Measurements from ENCODE around the gene IMMP1L. TPM values are rescaled to one million over a fixed set of nuclear protein-coding genes. Genes with fewer than 3 reads are reported as not detected.
A peak's percentile ranks its signal among the peaks of the same experiment; 100 is the strongest.

IMMP1L gene
- total and polyA plus RNA-seq, 2 experiments from 2014 or later, result 8.8 to 19.9 TPM

- no peak overlapping the region for H3K4me3 ChIP-seq
- 36 to 38% methylated on average over 5 of the region's 5 CpGs for WGBS, 2 experiments (ENCODE audit: low coverage in 1 of 2, low lambda C conversion rate in 2 of 2, missing lambda C conversion rate in 2 of 2)
- TF ChIP-seq EZH2phosphoT487 (IDR thresholded peaks at IDR 0.05; ENCODE audit: insufficient read depth, low read depth) (no peak), EZH2 (IDR thresholded peaks at IDR 0.05; ENCODE audit: insufficient read depth, poor library complexity, severe bottlenecking) (no peak)
- H4K20me1 ChIP-seq (ENCODE audit: insufficient read depth), result no peaks in the 10 kb centered on the region
- no peak overlapping the region for H3K27ac ChIP-seq
- no peaks in the 10 kb centered on the region for H3K4me1 ChIP-seq (ENCODE audit: insufficient read depth)
- H3F3A ChIP-seq (ENCODE audit: insufficient read depth), result 0 out of 2 replicates have a peak, but pooled peaks cover 10% of the 10 kb centered on the region
- H3K27me3 ChIP-seq (replicated peaks; ENCODE audit: insufficient read depth), result no peaks in the 10 kb centered on the region
- H3K9ac ChIP-seq, result no peak overlapping the region
- peaks cover 4% of the 10 kb centered on the region; the same call in 1 of the 2 replicates for H3K36me3 ChIP-seq (ENCODE audit: low read depth)
- H3K9me3 ChIP-seq (ENCODE audit: low read depth), result no peaks in the 10 kb centered on the region
- H2AFZ ChIP-seq, result no peak overlapping the region
- peak; percentile 49 for DNase-seq
- no peak overlapping the region for H3K4me2 ChIP-seq (ENCODE audit: unreplicated experiment)
- no peaks in the 10 kb centered on the region for H3K9me2 ChIP-seq (ENCODE audit: insufficient read depth)
- H3K79me2 ChIP-seq (ENCODE audit: insufficient read depth), result no peaks in the 10 kb centered on the region
- in situ Hi-C loops (cut with MboI), result no loop called here
Measured at GRCh38 chr11:31397239-31397834, 112.1 kb downstream of the IMMP1L start.

- Histone ChIP-seq H3K79me2 (ENCODE audit: insufficient read depth) (peaks cover 9% of the 10 kb centered on the region; the same call in 1 of the 2 replicates), H3K9me3 (ENCODE audit: low read depth) (no peaks in the 10 kb centered on the region), H3K27ac (no peak overlapping the region), H3K36me3 (ENCODE audit: low read depth) (no peaks in the 10 kb centered on the region), H3K9me2 (ENCODE audit: insufficient read depth) (no peaks in the 10 kb centered on the region), H4K20me1 (ENCODE audit: insufficient read depth) (no peaks in the 10 kb centered on the region), H3K4me3 (no peak overlapping the region), H2AFZ (no peak overlapping the region), H3K4me1 (ENCODE audit: insufficient read depth) (no peaks in the 10 kb centered on the region), H3K9ac (no peak overlapping the region), H3K4me2 (ENCODE audit: unreplicated experiment) (no peak overlapping the region), H3K27me3 (replicated peaks; ENCODE audit: insufficient read depth) (no peaks in the 10 kb centered on the region), H3F3A (ENCODE audit: insufficient read depth) (no peaks in the 10 kb centered on the region)
- no peak for DNase-seq
- WGBS, 2 experiments (ENCODE audit: low coverage in 1 of 2, low lambda C conversion rate in 2 of 2, missing lambda C conversion rate in 2 of 2), result 80 to 87% methylated on average over 2 of the region's 2 CpGs
- TF ChIP-seq EZH2 (IDR thresholded peaks at IDR 0.05; ENCODE audit: insufficient read depth, poor library complexity, severe bottlenecking) (no peak), EZH2phosphoT487 (IDR thresholded peaks at IDR 0.05; ENCODE audit: insufficient read depth, low read depth) (no peak)
- in situ Hi-C loops (cut with MboI), result no loop called here
Measured at GRCh38 chr11:31387379-31387778, 122.0 kb downstream of the IMMP1L start.

DNA sequence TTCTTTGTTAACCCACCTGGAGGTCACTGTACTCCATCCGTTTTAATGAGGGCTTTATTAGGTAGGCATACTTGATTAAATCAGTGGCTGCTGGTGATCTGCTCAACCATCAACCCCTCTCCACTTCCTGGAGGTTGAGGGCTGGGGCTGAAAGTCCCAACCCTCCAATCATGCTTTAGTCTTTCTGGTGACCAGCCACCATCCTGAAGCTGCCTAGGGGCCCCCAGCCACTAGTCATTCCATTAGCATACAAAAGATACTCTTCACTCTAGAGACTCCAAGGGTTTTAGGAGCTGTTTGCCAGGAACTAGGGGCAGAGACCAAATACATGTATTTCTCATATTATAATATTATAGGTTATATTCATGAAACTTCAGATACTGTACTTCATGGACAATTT, 126.3 kb downstream of the IMMP1L start:
- Histone ChIP-seq H3K9me3 (ENCODE audit: low read depth) (no peaks in the 10 kb centered on the region), H3K36me3 (ENCODE audit: low read depth) (no peaks in the 10 kb centered on the region), H3K4me1 (ENCODE audit: insufficient read depth) (no peaks in the 10 kb centered on the region), H3F3A (ENCODE audit: insufficient read depth) (no peaks in the 10 kb centered on the region), H3K4me2 (ENCODE audit: unreplicated experiment) (no peak overlapping the region), H2AFZ (no peak overlapping the region), H3K9me2 (ENCODE audit: insufficient read depth) (no peaks in the 10 kb centered on the region), H3K9ac (no peak overlapping the region), H3K4me3 (no peak overlapping the region), H3K27me3 (replicated peaks; ENCODE audit: insufficient read depth) (no peaks in the 10 kb centered on the region), H4K20me1 (ENCODE audit: insufficient read depth) (no peaks in the 10 kb centered on the region; the same call in 1 of the 2 replicates), H3K27ac (no peak overlapping the region), H3K79me2 (ENCODE audit: insufficient read depth) (peaks cover 17% of the 10 kb centered on the region)
- no peak for DNase-seq
- 91 to 100% methylated on average over 1 of the region's 1 CpG for WGBS, 2 experiments (ENCODE audit: low coverage in 1 of 2, low lambda C conversion rate in 2 of 2, missing lambda C conversion rate in 2 of 2)
- in situ Hi-C loops (cut with MboI), result no loop called here
- no peak for TF ChIP-seq EZH2 (IDR thresholded peaks at IDR 0.05; ENCODE audit: insufficient read depth, poor library complexity, severe bottlenecking)

Other genes starting within 250 kb of the IMMP1L start
- gene DCDC1, start 139.9 kb downstream of the IMMP1L start, total RNA-seq (2014; rRNA removed; shearing (Covaris generic)), result not detected in 2 replicates
- not detected in 2 replicates for gene DCDC1, start 139.9 kb downstream of the IMMP1L start, polyA plus RNA-seq (2016; fragmentation: Nextera tagmentation; extraction: Ambion mirVana)
- gene DNAJC24, start 139.8 kb downstream of the IMMP1L start, total RNA-seq (2014; rRNA removed; shearing (Covaris generic)), result 16.9 and 22.6 TPM in 2 replicates
- gene DNAJC24, start 139.8 kb downstream of the IMMP1L start, polyA plus RNA-seq (2016; fragmentation: Nextera tagmentation; extraction: Ambion mirVana), result 13.1 and 13.3 TPM in 2 replicates
- gene ELP4, start 145 bp upstream of the IMMP1L start, total RNA-seq (2014; rRNA removed; shearing (Covaris generic)), result 11.8 and 20.1 TPM in 2 replicates
- 15.9 and 16.2 TPM in 2 replicates for gene ELP4, start 145 bp upstream of the IMMP1L start, polyA plus RNA-seq (2016; fragmentation: Nextera tagmentation; extraction: Ambion mirVana)